MM.1S (cell line): Measurements from ENCODE around the gene MSLN.
A peak's percentile ranks its signal among the peaks of the same experiment; 100 is the strongest.

ENCODE experiments used
- DNase-seq: peaks from one replicate; pipeline ENCODE4 v3.0.0-alpha.2; 2015
- H2AFZ ChIP-seq: fragments of 300-600 bp; sonication (generic); 2 replicates; pipeline ENCODE4 v1.6.0; 2016; ENCODE audit warnings: antibody characterized with exemption, low read length
- H3F3A ChIP-seq: fragments of 300-600 bp; sonication (generic); 2 replicates; pipeline ENCODE4 v1.6.1; 2016; ENCODE audit warnings: mild to moderate bottlenecking, antibody characterized with exemption, low read length, moderate library complexity, mixed read lengths; ENCODE audit not compliant: insufficient read depth
- H3K27ac ChIP-seq: fragments of 300-600 bp; sonication (generic); 2 replicates; pipeline ENCODE4 v1.5.1; 2016; ENCODE audit warnings: mild to moderate bottlenecking, low read length
- H3K27me3 ChIP-seq: fragments of 300-600 bp; sonication (generic); replicated peaks from 2 replicates; pipeline ENCODE4 v1.6.0; 2016; ENCODE audit warnings: low read length; ENCODE audit not compliant: insufficient read depth
- H3K36me3 ChIP-seq: fragments of 300-600 bp; sonication (generic); replicated peaks from 2 replicates; pipeline ENCODE4 v1.6.1; 2016; ENCODE audit warnings: mild to moderate bottlenecking, low read length, mixed read lengths; ENCODE audit not compliant: insufficient read depth
- H3K4me1 ChIP-seq: fragments of 300-600 bp; sonication (generic); 2 replicates; pipeline ENCODE4 v1.6.1; 2016; ENCODE audit warnings: low read length, mixed read lengths
- H3K4me2 ChIP-seq: fragments of 300-600 bp; sonication (generic); 2 replicates; pipeline ENCODE4 v1.6.0; 2016; ENCODE audit warnings: low read depth, low read length
- H3K4me3 ChIP-seq: fragments of 300-600 bp; sonication (generic); 2 replicates; pipeline ENCODE4 v1.5.1; 2016; ENCODE audit warnings: low read length, mixed read lengths
- H3K79me2 ChIP-seq: fragments of 300-600 bp; sonication (generic); 2 replicates; pipeline ENCODE4 v1.6.1; 2016; ENCODE audit warnings: mixed run types, low read length, mixed read lengths
- H3K9ac ChIP-seq: fragments of 300-600 bp; sonication (generic); 2 replicates; pipeline ENCODE4 v1.6.1; 2016; ENCODE audit warnings: low read length, mixed read lengths
- H3K9me2 ChIP-seq: fragments of 300-600 bp; sonication (generic); replicated peaks from 2 replicates; pipeline ENCODE4 v1.6.1; 2016; ENCODE audit warnings: mild to moderate bottlenecking, low read length, mixed read lengths; ENCODE audit not compliant: insufficient read depth
- H3K9me3 ChIP-seq: fragments of 300-600 bp; sonication (generic); replicated peaks from 2 replicates; pipeline ENCODE4 v1.6.1; 2016; ENCODE audit warnings: mild to moderate bottlenecking, low read length, mixed read lengths; ENCODE audit not compliant: insufficient read depth
- H4K20me1 ChIP-seq: fragments of 300-600 bp; sonication (generic); 2 replicates; pipeline ENCODE4 v1.6.1; 2016; ENCODE audit warnings: mild to moderate bottlenecking, low read length, moderate library complexity, mixed read lengths; ENCODE audit not compliant: insufficient read depth
- EZH2 ChIP-seq: fragments of 300-600 bp; sonication (generic); optimal IDR thresholded peaks from 2 replicates; pipeline ENCODE3; 2017; ENCODE audit warnings: low read depth, mild to moderate bottlenecking, antibody characterized with exemption, low read length, mixed read lengths
- EZH2phosphoT487 ChIP-seq: fragments of 300-600 bp; sonication (generic); IDR thresholded peaks from 2 replicates; pipeline ENCODE4 v1.6.1; 2018; ENCODE audit warnings: antibody characterized with exemption, low read length
- TF ChIP-seq, protein P1 (sequence below): fragments of 300-600 bp; sonication (generic); IDR thresholded peaks from 2 replicates; pipeline ENCODE4 v1.5.1; 2016; ENCODE audit warnings: antibody characterized with exemption, low read length, mixed read lengths

MSLN gene

GRCh38 chr16:804193-805048 is 43.9 kb downstream of the MSLN start:
- no peaks in the 10 kb centered on the region for H3K36me3 ChIP-seq
- DNase-seq, result no peak
- no peak overlapping the region for H3K9ac ChIP-seq
- peaks cover 22% of the 10 kb centered on the region for H3K27me3 ChIP-seq
- H3K4me1 ChIP-seq, result no peaks in the 10 kb centered on the region
- H4K20me1 ChIP-seq, result no peaks in the 10 kb centered on the region
- H3K27ac ChIP-seq, result no peak overlapping the region
- no peak overlapping the region for H2AFZ ChIP-seq
- H3K79me2 ChIP-seq, result no peaks in the 10 kb centered on the region
- no peak overlapping the region for H3K4me2 ChIP-seq
- H3K4me3 ChIP-seq, result no peak overlapping the region
- no peaks in the 10 kb centered on the region for H3K9me2 ChIP-seq
- no peaks in the 10 kb centered on the region for H3K9me3 ChIP-seq
- H3F3A ChIP-seq, result no peaks in the 10 kb centered on the region
- no peak for TF ChIP-seq EZH2
- TF ChIP-seq, protein P1, sequence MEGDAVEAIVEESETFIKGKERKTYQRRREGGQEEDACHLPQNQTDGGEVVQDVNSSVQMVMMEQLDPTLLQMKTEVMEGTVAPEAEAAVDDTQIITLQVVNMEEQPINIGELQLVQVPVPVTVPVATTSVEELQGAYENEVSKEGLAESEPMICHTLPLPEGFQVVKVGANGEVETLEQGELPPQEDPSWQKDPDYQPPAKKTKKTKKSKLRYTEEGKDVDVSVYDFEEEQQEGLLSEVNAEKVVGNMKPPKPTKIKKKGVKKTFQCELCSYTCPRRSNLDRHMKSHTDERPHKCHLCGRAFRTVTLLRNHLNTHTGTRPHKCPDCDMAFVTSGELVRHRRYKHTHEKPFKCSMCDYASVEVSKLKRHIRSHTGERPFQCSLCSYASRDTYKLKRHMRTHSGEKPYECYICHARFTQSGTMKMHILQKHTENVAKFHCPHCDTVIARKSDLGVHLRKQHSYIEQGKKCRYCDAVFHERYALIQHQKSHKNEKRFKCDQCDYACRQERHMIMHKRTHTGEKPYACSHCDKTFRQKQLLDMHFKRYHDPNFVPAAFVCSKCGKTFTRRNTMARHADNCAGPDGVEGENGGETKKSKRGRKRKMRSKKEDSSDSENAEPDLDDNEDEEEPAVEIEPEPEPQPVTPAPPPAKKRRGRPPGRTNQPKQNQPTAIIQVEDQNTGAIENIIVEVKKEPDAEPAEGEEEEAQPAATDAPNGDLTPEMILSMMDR, result no peak
- no peak for TF ChIP-seq EZH2phosphoT487

DNA sequence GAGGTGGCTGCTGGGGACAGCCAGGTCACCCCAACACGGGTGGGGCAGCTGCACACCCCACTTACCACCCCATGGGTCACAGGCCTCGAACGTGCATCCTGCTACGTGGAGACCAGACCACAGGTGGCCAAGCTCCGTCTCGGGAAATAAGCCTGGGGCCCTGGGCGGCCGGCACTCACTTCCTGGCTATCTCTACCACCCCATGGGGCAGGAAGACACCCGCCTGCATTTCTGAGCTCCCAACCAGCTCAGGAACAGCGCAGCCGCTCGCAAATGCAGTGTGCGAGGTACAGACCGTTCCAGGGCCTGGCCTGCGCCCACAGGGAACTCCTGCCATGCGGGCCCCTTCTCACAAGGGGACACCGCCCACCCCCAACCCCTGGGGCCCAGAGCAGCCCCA is 44.9 kb downstream of the MSLN start:
- H2AFZ ChIP-seq, result no peak overlapping the region
- H3F3A ChIP-seq, result no peaks in the 10 kb centered on the region
- no peak overlapping the region for H3K9ac ChIP-seq
- no peak overlapping the region for H3K27ac ChIP-seq
- no peaks in the 10 kb centered on the region for H3K36me3 ChIP-seq
- H3K27me3 ChIP-seq, result peaks cover 33% of the 10 kb centered on the region
- H3K9me2 ChIP-seq, result no peaks in the 10 kb centered on the region
- no peaks in the 10 kb centered on the region for H3K4me1 ChIP-seq
- H3K79me2 ChIP-seq, result no peaks in the 10 kb centered on the region
- no peaks in the 10 kb centered on the region for H4K20me1 ChIP-seq
- no peak for DNase-seq
- no peaks in the 10 kb centered on the region for H3K9me3 ChIP-seq
- no peak overlapping the region for H3K4me2 ChIP-seq
- no peak overlapping the region for H3K4me3 ChIP-seq
- TF ChIP-seq EZH2phosphoT487 (no peak), EZH2 (no peak)
- TF ChIP-seq, protein P1, result no peak

DNA sequence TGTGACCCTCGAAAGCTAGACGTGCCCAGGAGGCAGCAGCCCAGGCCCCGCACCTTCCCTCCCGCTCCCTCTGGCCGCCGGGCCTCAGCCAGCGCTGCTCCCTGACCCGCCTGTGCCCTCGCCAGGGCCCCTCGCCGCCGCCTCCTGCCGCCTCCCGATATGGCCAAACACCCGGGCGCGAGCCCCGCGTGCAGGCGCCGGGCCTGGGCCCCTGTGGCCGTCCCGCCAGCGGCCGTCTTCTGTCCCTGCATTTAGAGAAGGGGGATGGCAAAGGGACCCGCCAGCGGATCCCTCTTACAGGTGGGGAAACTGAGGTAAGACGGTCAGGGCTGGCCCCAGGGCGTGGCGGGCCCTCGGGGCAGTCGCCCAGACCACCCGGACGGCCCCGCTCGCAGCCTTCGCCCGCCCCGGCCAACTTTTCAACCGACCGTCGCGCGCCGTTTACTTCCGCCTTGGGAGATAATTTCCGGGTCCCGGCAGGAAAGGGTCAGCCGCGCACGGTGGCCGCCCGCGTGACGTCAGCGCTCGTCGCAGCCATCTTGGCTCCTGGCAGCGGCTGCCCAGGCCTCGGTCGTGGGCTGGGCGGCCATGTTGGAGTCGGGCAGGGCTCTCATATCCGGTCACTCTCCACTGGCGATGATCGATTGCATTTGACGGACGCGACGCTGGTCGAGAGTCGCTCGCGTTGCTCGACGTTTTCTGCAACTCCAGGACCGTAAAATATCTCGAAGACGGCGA is 47.0 kb downstream of the MSLN start:
- H3K27ac ChIP-seq, result peak overlapping the region; percentile 70; the same call in 1 of the 2 replicates
- peak; percentile 88 for DNase-seq
- H3K4me3 ChIP-seq, result peak overlapping the region; percentile 89

More for the DNA sequence above, 47.0 kb downstream of the MSLN start:
- no peaks in the 10 kb centered on the region for H3F3A ChIP-seq
- H3K27me3 ChIP-seq, result peaks cover 40% of the 10 kb centered on the region
- peak overlapping the region; percentile 100 for H2AFZ ChIP-seq
- peak overlapping the region; percentile 96 for H3K4me2 ChIP-seq
- peak overlapping the region; percentile 96 for H3K9ac ChIP-seq
- H3K9me2 ChIP-seq, result no peaks in the 10 kb centered on the region
- H4K20me1 ChIP-seq, result no peaks in the 10 kb centered on the region
- no peak for TF ChIP-seq EZH2
- TF ChIP-seq, protein P1, result no peak
- no peaks in the 10 kb centered on the region for H3K9me3 ChIP-seq
- no peaks in the 10 kb centered on the region for H3K4me1 ChIP-seq
- no peaks in the 10 kb centered on the region for H3K36me3 ChIP-seq
- H3K79me2 ChIP-seq, result no peaks in the 10 kb centered on the region
